C4-2B (cell line): ENCODE results near the gene GSK3B.

Experiments used
- ZFX ChIP-seq: fragments of 450-650 bp; IDR thresholded peaks from 2 replicates; pipeline ENCODE4 v1.6.1; 2017
- TF ChIP-seq, protein P1 (sequence below): fragments of 450-650 bp; conservative IDR thresholded peaks from 2 replicates; pipeline ENCODE4 v1.5.1; 2017; ENCODE audit warnings: mild to moderate bottlenecking

DNA sequence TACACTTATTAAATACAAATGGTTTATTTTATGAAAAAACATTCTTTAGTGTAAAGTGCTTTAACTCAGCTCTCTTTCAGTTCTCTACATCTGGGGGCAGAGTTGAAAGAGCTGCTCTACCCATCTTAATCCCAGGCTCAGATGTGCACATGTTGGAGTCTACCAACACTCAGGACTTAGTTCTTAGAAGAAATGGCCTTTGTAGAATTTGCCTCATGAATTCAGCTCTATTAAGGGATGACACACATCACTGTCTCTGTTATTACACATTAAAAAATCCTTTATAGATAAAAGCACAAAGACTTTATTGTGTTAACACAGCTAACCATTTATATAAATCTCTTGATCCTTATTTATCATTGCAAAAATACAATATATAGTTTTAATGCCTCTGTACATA is 31.7 kb upstream of the GSK3B start:
- TF ChIP-seq, protein P1, sequence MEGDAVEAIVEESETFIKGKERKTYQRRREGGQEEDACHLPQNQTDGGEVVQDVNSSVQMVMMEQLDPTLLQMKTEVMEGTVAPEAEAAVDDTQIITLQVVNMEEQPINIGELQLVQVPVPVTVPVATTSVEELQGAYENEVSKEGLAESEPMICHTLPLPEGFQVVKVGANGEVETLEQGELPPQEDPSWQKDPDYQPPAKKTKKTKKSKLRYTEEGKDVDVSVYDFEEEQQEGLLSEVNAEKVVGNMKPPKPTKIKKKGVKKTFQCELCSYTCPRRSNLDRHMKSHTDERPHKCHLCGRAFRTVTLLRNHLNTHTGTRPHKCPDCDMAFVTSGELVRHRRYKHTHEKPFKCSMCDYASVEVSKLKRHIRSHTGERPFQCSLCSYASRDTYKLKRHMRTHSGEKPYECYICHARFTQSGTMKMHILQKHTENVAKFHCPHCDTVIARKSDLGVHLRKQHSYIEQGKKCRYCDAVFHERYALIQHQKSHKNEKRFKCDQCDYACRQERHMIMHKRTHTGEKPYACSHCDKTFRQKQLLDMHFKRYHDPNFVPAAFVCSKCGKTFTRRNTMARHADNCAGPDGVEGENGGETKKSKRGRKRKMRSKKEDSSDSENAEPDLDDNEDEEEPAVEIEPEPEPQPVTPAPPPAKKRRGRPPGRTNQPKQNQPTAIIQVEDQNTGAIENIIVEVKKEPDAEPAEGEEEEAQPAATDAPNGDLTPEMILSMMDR: no peak
- TF ChIP-seq ZFX: no peak
